B cell (primary cell): ENCODE data around the gene CFAP74.

Experiments
- EZH2 ChIP-seq: IDR thresholded peaks from 2 replicates; pipeline ENCODE4 v1.6.1; 2012; ENCODE audit warnings: borderline replicate concordance, low read depth, mild to moderate bottlenecking, moderate library complexity, low read length; ENCODE audit not compliant: insufficient read depth, poor library complexity, severe bottlenecking
- TF ChIP-seq, protein P1 (sequence below): fragments of 200-600 bp; IDR thresholded peaks from one replicate; pipeline ENCODE4 v1.8.0; 2022; ENCODE audit warnings: antibody characterized with exemption, mild to moderate bottlenecking

DNA sequence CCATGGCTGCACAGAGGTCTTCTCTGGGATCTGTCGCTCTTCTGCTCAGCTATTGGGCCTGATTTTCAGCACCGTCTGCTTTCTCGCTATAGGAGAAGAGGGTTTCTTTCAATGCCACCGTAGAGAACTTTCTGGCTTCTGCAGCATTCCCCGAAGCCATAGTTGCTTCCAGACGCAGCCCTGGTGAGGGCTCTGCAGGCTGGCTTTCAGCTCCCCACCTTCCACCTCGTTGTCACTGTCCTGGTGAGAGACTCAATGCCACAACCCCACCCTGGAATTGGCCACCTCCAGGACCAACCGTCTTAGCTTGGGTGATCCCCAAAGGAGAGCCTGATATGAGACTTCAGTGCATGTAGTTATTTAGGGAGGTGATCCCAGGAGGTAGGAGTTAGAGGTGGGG, 34.6 kb upstream of the CFAP74 start:
- TF ChIP-seq, protein P1, sequence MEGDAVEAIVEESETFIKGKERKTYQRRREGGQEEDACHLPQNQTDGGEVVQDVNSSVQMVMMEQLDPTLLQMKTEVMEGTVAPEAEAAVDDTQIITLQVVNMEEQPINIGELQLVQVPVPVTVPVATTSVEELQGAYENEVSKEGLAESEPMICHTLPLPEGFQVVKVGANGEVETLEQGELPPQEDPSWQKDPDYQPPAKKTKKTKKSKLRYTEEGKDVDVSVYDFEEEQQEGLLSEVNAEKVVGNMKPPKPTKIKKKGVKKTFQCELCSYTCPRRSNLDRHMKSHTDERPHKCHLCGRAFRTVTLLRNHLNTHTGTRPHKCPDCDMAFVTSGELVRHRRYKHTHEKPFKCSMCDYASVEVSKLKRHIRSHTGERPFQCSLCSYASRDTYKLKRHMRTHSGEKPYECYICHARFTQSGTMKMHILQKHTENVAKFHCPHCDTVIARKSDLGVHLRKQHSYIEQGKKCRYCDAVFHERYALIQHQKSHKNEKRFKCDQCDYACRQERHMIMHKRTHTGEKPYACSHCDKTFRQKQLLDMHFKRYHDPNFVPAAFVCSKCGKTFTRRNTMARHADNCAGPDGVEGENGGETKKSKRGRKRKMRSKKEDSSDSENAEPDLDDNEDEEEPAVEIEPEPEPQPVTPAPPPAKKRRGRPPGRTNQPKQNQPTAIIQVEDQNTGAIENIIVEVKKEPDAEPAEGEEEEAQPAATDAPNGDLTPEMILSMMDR: no peak
- TF ChIP-seq EZH2: no peak
